Embryonic facial prominence (tissue), 1 donor: ENCODE data around the gene YPEL5.
"Not testable (repeated sequence)": the region's sequence is repeated elsewhere in the genome, so short reads cannot be mapped to it uniquely, and the experiment has no call there.

ENCODE experiments used
- DNase-seq: peaks from one replicate; pipeline ENCODE4 v3.0.0-alpha.2; 2016; ENCODE audit errors: extremely low spot score

Gene YPEL5

DNA sequence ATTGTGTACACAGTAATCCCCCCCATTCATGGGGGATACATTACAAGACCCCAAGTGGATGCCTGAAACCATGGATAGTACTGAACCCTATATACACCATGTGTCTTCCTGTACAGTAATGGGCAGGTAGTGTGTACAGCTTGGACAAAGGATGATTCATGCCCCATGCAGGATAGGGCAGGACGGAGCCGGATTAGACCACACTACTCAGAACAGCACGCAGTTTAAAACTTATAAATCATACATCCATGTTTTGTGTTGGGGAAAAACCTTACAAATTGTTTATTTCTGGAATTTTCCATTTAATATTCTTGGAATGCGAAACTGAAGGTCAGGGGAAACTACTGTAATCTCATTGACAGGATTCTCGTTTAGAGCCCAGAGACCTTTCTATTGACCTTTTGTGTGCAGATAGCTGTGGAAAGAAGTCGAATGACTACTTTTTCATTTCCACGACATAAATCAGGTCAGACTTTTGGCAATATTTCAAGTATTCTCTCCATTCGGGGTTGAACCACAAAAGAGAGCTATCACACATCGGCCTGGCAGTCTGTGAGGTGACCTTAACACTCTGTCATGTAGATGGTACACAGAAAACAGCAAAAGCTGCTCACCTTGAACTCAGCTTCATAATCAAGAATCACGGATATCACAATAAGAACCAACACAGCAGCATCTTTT lies 9.9 kb upstream of the YPEL5 start:
- DNase-seq: no peak

DNA sequence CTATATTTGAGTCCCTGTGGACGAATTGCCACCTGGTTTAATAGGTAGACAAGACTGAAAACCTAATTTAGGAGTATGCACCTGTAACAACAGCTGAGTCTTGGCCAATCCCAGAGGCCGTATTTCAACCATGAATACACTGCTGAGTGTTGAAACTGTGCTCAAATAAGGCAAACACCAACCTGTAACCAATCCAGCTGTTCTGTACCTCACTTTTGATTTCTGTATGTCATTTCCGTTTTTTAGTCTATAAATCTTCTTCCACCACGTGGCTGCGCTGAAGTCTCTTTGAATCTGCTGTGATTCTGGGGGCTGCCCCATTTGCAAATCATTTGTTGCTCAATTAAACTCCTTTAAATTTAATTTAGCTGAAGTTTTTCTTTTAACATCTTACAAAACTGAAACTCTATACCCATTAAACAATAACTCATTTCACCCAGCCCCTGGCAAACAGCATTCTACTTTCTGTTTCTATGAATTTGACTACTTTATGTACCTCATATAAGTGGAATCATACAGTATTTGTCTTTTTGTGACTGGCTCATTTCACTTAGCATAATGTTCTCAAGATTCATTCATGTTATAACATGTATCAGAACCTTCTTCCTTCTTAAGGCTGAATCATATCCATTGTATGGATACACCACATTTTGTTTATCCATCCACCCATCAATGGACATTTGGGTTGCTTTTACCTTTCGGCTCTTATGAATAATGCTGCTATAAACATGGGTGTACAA lies 7.5 kb upstream of the YPEL5 start:
- no peak for DNase-seq

DNA sequence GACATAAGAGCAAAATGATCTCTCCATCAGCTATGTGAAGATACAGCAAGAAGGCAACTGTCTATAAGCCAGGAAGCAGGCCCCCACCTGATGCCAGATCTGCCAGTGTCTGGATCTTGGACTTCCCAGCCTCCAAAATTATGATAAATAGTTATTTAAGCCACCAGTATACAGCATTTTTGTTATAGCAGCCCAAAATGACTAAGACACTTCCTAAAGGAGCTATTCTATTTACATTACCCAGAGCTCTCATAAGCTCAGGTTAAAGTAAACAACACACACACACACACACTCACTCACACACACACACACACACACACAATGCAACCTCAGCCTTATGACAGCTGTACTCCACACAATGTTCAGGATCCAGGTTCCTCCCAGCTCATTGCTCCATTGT lies 5.7 kb upstream of the YPEL5 start:
- DNase-seq: no peak

DNA sequence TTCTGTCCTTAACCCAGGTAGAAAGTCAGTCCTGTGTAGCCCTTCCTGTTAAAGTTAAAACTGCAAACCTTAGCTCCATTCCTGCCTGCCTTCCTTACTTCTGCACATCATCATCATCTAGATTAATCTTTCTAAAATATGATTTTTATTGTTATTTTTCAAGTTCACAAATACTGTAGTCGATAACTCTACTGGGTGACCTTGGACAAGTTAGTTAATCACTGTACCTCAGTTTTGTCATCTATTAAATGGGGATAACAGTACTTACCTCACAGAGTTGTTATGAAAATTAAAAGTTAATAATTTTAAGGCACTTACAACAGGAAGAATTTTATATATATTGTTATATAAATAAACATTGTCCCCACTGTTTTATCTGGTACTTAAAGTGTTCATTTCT lies 2.5 kb upstream of the YPEL5 start:
- DNase-seq: no peak

DNA sequence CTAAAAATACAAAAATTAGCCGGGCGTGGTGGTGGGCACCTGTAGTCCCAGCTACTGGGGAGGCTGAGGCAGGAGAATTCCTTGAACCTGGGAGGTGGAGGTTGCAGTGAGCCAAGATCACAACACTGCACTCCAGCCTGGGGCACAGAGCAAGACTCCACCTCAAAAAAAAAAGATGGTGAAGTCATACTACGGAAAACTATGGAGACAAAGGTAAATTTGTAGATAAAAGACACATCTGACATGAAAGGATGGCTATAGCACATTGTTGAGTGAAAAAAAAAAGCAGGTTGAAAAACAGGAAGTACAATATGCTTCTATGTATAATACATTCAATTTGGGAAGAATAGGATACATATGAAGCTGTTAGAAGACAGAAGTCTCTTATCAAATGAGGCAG lies 1.9 kb upstream of the YPEL5 start:
- not testable (repeated sequence) for DNase-seq

DNA sequence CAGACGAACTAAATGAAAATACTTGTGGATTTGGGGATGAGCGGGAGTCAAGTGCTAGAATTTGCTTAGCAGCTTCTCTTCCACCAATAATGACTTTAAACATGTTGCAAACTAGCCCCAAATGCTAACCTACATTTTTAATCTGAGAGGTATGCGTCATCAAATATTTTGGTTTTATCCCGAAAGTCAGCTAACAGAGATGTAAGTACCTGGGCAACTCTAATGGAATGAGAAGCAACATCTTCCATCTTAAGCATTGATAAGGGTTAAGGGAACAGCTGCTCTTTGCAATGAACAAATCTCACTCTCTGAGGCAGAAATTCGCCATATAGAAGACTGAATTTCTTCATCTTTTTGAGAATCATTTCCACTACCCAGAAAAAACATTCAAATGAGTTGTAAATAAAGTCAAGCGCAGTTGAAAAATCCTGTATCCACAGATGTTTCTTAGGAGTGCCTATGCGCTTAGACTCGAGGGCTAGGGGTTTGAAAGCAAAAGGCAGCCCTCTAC lies 926 bp upstream of the YPEL5 start:
- no peak for DNase-seq

DNA sequence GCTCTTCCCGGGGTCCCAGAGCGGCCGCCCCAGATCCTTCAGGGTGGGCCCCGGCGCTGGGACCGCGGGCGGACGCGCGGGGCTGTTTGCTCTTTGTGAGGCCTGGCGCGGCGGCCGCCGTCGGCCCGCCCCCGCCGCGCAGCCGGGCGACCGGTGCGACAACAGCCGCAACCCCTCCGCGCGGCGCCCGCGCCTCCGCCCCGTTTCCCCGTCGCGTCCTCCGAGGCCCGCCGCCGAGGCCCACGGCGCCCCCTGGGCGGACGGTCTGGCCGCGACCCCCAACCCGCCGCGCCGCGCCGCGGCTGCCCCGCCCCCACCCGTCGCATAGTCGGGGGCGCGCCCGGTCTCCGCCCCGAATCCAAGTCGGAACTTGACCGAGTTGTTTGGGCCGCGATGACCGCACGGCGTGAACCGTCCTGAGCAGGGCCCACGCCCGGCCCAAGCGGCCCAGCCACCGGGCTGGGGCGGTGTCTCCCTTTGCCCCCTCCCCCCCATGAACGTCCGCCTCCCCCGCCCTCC lies 448 bp downstream of the YPEL5 start:
- no peak for DNase-seq

DNA sequence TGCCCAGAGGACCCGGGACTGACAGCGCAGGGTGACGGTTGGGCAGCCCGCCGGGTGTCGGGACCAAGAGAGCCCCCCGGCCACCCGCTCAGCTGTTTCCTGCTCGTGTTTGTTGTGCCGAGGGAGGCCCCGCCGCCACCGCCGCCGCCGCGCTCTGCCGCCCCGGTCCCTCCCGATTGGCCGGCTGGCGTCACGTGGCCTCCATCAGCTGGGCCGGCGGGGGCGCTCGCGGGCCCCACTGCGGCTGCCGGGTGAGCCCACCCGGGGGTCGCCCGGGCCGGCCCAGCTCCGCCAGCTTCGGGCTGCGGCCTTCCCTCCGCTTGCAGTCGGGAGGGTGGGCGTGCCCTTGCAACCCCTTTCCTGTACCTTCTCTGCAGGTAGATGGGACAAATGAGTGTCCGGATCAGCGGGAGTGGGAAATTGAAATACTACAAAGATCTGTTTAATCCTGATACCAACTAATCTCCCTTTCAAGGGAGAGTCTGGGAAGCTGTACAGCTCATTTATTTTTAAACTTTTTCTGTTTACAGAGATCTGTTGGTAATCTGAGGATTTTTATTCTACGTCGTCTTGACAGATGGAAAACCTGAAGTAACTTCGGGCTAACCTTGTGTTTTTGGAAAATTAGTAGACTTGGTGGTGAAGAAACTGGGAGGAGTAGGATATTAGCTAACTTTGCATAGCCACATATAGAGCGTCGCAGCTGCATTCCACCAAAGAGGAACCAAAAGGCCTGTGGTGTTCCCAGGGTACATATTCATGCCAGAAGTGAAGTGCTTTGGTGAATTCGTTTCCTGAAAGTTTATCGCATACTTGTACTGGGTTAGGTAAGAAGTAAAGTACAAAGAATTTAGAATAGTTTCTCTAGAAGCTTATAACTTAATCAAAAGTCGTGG lies 1.2 kb downstream of the YPEL5 start:
- no peak for DNase-seq

DNA sequence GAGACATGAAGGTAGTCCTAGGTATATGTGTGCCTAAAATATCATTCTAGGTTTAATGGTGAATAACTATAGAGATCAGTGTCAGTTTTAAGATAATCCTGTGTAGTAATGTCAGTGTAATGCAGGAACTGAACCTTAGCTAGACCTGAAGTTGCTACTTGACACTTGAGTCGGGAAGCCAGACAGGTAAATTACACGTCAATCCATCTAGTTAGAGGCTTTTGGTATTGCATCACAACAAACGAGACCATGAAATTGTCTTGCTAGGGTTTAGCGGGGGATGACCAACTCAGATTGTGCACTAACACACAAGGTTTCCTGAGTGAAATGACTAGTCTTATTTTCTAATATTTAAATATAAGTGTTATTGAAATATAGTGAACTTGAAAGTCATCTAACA lies 2.0 kb downstream of the YPEL5 start:
- no peak for DNase-seq

DNA sequence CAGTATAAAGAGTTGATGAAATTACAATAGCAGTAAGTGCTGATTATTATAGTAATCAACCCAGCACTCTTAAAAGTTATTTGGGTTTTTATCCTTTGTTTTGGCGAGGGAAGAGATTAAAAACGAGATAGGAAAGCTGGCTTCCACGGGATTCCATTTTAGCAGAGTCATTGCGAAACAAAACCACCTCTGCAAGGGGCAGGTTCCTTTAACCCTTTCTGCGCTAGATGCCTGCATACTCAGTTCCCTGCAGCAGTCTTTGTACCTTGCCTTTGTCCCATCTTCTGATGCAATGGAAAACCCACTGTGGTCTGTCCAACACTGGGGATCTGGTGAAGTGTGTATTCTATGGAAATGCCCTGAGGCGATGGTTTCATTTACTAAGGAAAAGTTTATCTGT lies 2.7 kb downstream of the YPEL5 start:
- DNase-seq: no peak

DNA sequence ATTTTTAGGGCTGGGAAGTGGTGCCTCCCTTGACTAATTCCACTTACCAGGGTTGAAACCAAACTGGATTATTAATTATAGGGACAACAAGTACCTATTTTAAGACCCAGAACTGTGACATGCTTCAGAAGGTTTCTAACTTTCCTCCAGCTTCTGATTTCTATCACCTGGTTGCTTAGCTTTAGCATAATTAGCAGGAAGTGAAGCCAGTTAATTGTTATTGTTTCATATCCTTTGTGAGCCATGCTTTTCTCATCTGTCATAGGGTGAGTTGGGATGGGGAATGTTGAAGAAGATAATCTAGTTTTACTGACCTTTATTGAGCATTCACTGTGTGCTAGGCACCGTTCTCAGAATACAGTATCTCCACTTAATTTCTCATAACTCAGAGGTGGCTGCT lies 3.2 kb downstream of the YPEL5 start:
- no peak for DNase-seq

DNA sequence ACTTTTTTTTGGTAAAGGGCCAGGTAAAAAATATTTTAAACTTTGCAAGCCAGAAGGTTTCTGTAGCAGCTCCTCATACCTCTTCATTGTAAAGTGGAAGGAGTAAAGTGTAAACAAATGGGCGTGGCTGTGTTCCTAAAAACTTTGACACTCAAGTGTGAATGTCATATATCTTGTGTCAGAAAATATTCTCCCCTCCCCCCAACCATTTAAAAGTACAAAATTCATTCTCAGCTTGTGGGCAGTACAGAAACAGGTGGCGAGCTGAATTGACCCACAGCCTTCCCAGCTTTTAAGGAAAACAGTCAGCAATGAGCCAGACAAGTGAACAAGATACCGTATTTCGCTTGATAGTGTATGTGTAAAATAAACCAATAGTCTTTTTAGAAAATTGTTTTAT lies 4.0 kb downstream of the YPEL5 start:
- no peak for DNase-seq

DNA sequence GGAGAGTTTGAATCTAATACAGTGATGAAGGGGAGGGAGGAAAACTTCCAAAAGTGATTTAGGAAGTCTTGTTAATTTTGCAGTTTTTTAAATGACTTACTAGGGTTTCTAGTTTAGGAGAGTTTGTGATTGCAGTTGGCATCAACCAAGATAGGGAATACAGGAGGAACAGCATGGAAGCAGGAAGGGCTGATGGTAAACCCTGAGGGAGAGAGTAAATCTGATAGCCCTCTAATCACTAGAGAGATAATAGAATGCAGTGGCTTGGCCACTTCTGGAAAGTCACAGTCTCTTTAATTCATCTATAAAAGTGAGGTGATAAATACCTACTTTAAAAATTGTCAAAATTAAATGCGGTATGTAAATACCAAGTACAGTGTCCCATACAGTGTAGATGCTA lies 5.6 kb downstream of the YPEL5 start:
- no peak for DNase-seq

DNA sequence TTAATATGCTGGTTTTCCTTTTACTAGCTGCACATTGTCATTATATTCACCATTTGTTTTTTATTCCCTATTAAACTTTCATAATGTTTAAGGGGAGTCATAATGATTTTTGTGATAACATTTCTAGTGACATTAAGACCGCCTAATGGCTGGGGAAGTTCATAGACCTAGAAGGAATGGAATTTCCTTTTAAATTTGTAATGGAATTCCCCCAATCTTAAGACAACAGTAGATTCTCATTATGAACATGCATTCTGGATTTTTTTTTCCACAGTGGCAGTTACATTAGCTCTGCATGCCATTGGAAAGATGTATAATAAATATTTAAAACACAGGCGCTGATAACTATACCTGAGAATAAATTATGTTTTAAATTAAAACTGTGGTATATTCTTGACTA lies 8.4 kb downstream of the YPEL5 start:
- DNase-seq: no peak

DNA sequence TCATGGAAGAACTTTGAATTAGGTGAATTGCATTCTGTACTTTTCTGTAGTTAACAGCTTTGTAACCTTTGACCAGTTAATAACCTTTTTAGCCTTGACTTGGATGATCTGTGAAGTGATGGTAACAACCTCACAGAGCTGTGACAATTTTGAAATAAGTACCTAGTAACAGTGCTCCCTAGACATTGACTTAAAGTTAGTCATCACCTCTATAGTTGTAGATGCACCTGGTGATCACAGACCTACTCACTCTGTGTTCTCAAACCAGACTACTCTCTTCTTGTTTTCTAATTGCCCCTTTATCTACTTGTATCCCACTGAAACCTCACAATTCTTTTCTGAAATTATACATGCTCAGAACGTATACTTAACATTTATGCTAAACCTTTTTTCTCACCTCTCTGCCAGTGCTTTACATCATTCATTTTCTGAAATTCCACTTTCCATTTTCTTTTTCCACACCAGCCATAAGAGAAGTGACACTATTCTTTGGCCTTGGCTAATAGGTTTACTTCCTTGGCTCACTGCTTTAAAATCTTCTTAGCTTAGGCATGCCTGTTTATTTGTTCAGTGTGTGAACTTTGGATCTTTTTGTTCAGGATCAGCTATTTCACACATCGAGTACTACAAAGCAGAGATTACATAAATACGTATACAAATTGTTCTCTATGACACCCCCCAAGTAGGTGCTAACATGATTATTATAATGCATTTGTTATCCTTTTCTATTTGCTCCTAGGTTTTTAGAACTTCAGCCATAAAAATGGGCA lies 9.3 kb downstream of the YPEL5 start:
- DNase-seq: no peak

DNA sequence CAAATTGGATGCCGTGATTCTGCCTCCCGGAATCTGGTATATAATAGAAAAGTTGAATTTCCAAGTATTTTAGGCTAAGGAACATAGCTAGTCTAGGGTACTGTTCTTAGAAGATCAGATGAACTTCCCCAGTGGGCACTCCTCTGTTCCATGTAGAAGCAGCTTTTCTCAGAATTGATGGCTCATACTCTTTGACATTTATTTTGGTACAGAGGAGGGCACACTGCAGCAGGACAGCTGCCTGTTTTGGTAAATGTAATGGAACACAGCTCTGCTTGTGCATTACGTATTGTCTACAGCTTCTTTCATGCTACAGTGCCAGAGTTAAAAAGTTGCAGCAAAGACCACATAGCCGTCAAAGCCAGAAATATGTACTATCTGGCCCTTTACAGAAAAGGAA lies 10.8 kb downstream of the YPEL5 start:
- DNase-seq: no peak

DNA sequence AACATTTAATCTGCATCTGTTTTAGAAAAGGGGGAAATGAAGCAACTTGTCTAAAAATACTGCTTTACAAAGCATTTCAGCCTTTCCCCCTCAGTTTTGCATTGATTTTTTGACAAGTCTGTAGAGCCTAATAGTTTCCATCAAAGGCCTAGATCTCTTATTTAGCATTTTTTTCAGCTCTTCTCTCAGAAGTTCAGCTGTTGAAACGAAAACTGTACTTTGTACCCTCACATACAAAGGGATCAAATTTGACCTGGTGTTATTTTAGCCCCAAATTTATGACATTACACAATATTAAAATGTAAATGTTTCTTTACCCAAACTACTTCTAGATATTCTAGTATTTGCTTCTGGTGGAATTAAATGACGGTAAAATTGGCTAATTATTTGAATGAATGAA lies 13.0 kb downstream of the YPEL5 start:
- no peak for DNase-seq

DNA sequence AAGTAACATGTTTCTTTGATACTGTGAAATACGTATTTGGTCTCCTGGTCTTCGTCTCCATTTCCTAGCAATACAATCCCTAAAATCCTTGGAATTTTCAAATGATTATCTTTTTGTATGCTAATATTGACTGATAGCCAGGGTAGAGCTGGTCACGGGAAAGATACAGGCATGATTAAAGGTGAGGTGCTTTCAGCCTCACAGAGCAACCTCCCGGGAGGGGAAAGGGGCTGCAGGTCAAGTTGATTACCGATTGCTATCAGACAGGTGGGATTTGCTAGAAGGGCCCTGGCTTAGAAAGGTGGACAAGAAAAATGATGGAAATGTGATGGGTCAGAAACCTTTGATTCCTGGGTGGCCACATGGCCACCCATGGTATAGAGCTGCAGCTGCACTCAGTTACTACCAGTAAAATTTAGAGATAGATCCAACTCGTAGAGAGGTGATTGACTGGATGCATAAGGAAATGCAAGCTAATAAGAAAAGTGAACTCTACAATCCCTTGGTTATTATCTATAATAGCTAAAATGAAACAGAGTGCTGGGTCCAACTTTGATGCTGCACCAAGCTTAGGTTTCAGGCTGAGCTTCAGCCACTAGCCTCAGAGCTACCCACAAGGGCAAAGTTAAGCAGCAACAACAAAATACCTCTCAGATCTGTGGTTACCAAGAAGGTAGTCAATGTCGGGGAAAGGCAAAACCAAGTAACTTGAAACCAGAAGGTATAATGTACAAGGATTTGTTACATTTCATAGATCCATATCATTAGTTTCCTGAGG lies 15.3 kb downstream of the YPEL5 start:
- DNase-seq: no peak

DNA sequence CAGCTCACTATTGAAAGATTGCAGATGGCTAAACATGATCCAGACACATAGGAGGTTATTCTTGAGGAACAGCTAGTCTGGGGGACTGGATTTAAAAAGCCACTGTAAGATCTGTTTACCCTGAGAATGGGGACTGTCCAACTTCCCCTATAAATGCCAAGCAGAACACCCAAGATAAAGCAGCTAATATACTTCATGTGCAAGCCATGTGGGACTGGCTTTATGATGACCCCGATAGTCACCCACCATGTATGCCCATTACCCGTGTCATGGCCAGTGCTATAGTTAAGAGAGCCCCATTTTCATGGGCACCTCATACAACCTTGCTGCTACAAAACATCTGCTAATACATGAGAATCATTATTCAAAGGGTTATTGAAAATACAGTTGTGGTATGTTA lies 16.0 kb downstream of the YPEL5 start:
- no peak for DNase-seq

DNA sequence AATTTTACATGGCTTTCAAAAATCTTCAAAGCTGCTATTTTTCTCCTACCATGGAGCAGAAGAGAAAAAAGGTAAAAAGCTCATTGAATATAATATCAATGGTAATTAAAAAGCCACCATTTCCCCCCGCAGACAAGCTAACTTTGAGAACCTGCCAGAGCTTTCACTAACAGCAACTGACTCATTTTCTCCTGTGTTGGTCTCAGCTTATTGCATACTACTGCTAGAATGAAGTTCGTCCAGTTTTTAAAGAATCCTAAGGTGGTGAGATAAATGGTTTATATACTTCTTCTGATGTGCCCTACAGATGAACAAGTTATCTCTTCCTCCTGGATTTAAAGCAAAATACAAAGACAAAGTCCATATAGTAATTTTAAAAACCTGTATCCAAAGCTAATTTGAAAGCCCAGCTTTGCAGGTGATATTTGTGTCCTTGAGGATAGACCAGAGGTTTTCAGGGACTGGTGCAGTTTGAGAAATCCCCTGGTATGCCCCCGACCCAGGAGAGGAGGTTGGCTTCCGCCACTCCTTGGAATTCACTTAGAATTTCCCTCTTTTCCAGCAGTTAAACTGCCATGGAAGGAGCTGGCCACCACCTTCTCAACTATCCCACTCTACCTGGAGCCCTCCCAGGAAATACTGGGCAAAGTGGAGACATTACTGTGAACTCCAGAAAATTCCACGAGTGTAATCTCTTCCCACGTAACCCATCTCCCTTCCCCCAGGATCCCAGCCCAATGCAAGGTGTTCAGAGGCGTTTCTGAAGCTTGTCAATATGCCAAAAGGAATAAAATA lies 17.5 kb downstream of the YPEL5 start:
- no peak for DNase-seq
